HepG2 (cell line): ENCODE data around the gene CCDC57. TPM values are rescaled to one million over a fixed set of nuclear protein-coding genes. Genes with fewer than 3 reads are reported as not detected.

Experiments
- FOXM1 ChIP-seq: sonication (generic); formaldehyde crosslinking; IDR thresholded peaks from 2 replicates; pipeline ENCODE4 v1.5.0; 2020; ENCODE audit warnings: missing genetic modification reagents
- FOXO4 ChIP-seq: sonication (generic); formaldehyde crosslinking; conservative IDR thresholded peaks from 2 replicates; pipeline ENCODE4 v1.8.1; 2023; ENCODE audit warnings: missing genetic modification reagents
- MAFF ChIP-seq: IDR thresholded peaks from 2 replicates; pipeline ENCODE4 v1.6.1; 2011; ENCODE audit warnings: low read depth, low read length, improper control_type of control experiment
- PAF1 ChIP-seq: IDR thresholded peaks from 2 replicates; pipeline ENCODE4 v1.6.1; 2016; ENCODE audit warnings: missing genetic modification reagents, missing compliant biosample characterization
- ZBTB10 ChIP-seq: sonication (generic); formaldehyde crosslinking; IDR thresholded peaks from 2 replicates; pipeline ENCODE4 v1.4.0; 2020; ENCODE audit warnings: missing genetic modification reagents, borderline replicate concordance
- ZNF660 ChIP-seq: sonication (generic); formaldehyde crosslinking; IDR thresholded peaks from 2 replicates; pipeline ENCODE4 v1.5.1; 2020; ENCODE audit warnings: mild to moderate bottlenecking, low read depth, missing genetic modification reagents, borderline replicate concordance
- ZNF761 ChIP-seq: sonication (generic); formaldehyde crosslinking; conservative IDR thresholded peaks from 2 replicates; pipeline ENCODE4 v1.4.0; 2020; ENCODE audit warnings: mild to moderate bottlenecking, missing genetic modification reagents
- ZNF879 ChIP-seq: sonication (generic); formaldehyde crosslinking; IDR thresholded peaks from 2 replicates; pipeline ENCODE4 v1.8.1; 2023; ENCODE audit warnings: missing genetic modification reagents
- ZSCAN20 ChIP-seq: sonication (generic); formaldehyde crosslinking; IDR thresholded peaks from 2 replicates; pipeline ENCODE4 v1.4.0; 2020; ENCODE audit warnings: missing genetic modification reagents, mild to moderate bottlenecking, borderline replicate concordance
- polyA plus RNA-seq, 8 experiments: library from polyadenylated mRNA; depleted of rRNA in 3 of 8; stranded (reverse) in 7 of 8; unstranded in 1 of 8; fragments of >200 nt; fragmentation: Illumina TruSeq in 4 of 8; extraction: Trizol in 4 of 8; gene quantifications; 2 replicates each; pipeline versions ENCODE4 v1.2.1 to v1.2.3, GENCODE V29; 2011 to 2016; ENCODE audit warnings: low read depth in 4 of 8, missing spikeins in 1 of 8, mixed read lengths in 1 of 8; ENCODE audit not compliant: insufficient read depth in 1 of 8
- total RNA-seq, 5 experiments: library from RNA; depleted of rRNA; stranded (reverse); fragments of >200 nt; fragmentation: Illumina TruSeq; extraction: Trizol; gene quantifications; 2 replicates each; pipeline ENCODE4 v1.2.3, GENCODE V29; 2016; ENCODE audit warnings: low read depth in 1 of 5
- TF ChIP-seq, protein P1 (sequence below): sonication (generic); formaldehyde crosslinking; IDR thresholded peaks from 2 replicates; pipeline ENCODE4 v1.4.0; 2020; ENCODE audit warnings: mild to moderate bottlenecking, missing genetic modification reagents
- TF ChIP-seq, protein P2 (sequence below): sonication (generic); formaldehyde crosslinking; IDR thresholded peaks from 2 replicates; pipeline ENCODE4 v1.4.0; 2020; ENCODE audit warnings: mild to moderate bottlenecking, missing genetic modification reagents
- TF ChIP-seq, protein P3 (sequence below): IDR thresholded peaks from 2 replicates; pipeline ENCODE4 v1.6.1; 2012; ENCODE audit warnings: low read depth, low read length, improper control_type of control experiment

The CCDC57 gene
- total and polyA plus RNA-seq, 2 of the 13 experiments (the other 11 are each of a cell fraction or from before 2014, with no cell fraction given): 59.3 to 59.9 TPM

- TF ChIP-seq, protein P1, sequence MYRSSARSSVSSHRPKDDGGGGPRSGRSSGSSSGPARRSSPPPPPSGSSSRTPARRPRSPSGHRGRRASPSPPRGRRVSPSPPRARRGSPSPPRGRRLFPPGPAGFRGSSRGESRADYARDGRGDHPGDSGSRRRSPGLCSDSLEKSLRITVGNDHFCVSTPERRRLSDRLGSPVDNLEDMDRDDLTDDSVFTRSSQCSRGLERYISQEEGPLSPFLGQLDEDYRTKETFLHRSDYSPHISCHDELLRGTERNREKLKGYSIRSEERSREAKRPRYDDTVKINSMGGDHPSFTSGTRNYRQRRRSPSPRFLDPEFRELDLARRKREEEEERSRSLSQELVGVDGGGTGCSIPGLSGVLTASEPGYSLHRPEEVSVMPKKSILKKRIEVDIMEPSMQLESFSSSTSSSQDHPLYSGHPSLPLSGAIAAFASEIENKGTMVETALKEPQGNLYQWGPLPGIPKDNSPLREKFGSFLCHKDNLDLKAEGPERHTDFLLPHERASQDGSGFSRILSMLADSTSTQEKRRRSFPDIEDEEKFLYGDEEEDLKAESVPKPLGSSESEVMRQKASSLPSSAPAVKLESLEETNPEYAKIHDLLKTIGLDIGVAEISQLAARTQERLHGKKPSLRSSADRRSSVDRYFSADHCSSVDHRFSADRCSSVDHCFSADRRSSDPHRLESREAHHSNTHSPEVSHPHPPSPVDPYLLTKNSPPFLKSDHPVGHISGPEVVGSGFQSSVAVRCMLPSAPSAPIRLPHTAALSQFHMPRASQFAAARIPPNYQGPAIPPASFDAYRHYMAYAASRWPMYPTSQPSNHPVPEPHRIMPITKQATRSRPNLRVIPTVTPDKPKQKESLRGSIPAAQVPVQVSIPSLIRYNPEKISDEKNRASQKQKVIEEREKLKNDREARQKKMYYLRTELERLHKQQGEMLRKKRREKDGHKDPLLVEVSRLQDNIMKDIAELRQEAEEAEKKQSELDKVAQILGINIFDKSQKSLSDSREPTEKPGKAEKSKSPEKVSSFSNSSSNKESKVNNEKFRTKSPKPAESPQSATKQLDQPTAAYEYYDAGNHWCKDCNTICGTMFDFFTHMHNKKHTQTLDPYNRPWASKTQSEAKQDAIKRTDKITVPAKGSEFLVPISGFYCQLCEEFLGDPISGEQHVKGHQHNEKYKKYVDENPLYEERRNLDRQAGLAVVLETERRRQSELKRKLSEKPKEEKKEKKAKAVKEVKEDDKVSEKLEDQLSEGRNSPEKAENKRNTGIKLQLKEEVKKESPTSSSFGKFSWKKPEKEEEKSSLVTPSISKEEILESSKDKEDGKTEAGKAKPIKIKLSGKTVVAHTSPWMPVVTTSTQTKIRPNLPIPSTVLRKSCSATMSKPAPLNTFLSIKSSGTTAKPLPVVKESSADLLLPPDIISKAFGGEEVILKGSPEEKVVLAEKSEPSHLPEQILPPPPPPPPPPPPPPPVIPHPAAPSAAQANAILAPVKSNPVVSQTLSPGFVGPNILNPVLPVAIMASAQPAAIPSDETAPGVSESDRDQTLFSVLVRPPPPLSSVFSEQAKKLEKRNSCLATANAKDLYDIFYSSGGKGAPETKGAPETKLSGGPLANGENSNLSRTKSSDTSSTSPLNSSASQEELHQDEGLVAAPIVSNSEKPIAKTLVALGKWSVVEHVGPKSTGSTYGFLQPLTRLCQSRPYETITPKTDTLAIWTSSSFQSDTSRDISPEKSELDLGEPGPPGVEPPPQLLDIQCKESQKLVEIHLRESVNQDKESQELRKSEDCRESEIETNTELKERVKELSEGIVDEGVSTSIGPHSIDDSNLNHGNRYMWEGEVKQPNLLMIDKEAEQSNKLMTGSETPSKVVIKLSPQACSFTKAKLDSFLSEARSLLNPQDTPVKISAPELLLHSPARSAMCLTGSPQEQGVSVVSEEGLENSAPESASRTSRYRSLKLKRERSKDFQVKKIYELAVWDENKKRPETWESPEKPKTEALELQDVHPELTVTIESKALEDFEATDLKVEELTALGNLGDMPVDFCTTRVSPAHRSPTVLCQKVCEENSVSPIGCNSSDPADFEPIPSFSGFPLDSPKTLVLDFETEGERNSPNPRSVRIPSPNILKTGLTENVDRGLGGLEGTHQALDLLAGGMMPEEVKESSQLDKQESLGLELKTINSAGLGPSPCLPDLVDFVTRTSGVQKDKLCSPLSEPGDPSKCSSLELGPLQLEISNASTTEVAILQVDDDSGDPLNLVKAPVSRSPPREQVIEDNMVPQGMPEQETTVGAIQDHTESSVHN (CRISPR knock-in tag): peak; percentile 83
- TF ChIP-seq, protein P2, sequence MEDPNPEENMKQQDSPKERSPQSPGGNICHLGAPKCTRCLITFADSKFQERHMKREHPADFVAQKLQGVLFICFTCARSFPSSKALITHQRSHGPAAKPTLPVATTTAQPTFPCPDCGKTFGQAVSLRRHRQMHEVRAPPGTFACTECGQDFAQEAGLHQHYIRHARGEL (CRISPR knock-in tag): no peak
- TF ChIP-seq ZNF761 (CRISPR knock-in tag) (no peak; the same call in 1 of the 2 replicates), ZNF879 (peak; percentile 34; the same call in 1 of the 2 replicates), FOXO4 (CRISPR knock-in tag) (no peak), FOXM1 (CRISPR knock-in tag) (no peak), PAF1 (CRISPR knock-in tag) (no peak), ZBTB10 (peak; percentile 79; the same call in 1 of the 2 replicates), MAFF (no peak), ZNF660 (no peak), ZSCAN20 (CRISPR knock-in tag) (no peak; the same call in 1 of the 2 replicates)
- TF ChIP-seq, protein P3, sequence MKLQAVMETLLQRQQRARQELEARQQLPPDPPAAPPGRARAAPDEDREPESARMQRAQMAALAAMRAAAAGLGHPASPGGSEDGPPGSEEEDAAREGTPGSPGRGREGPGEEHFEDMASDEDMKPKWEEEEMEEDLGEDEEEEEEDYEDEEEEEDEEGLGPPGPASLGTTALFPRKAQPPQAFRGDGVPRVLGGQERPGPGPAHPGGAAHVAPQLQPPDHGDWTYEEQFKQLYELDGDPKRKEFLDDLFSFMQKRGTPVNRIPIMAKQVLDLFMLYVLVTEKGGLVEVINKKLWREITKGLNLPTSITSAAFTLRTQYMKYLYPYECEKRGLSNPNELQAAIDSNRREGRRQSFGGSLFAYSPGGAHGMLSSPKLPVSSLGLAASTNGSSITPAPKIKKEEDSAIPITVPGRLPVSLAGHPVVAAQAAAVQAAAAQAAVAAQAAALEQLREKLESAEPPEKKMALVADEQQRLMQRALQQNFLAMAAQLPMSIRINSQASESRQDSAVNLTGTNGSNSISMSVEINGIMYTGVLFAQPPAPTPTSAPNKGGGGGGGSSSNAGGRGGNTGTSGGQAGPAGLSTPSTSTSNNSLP: no peak
Observed at GRCh38 chr17:82103553-82104451, 108.8 kb downstream of the CCDC57 start (continued).
